Stimulated activated CD4-positive, alpha-beta T cell treated with anti-CD3 and anti-CD28 coated beads, Interleukin-12 subunit alpha, Interleukin-12 subunit beta, amount 100 ng/mL, for 4 hours (primary cell): Measurements from ENCODE around the gene COL6A3.

ENCODE experiments used
- DNase-seq: peaks from one replicate; pipeline ENCODE4 v3.0.0-alpha.2; 2020

Gene COL6A3

GRCh38 chr2:237344942-237345341, 69.0 kb downstream of the COL6A3 start:
- no peak for DNase-seq

GRCh38 chr2:237343993-237344392, 70.0 kb downstream of the COL6A3 start:
- DNase-seq: no peak

GRCh38 chr2:237341872-237342271, 72.1 kb downstream of the COL6A3 start:
- no peak for DNase-seq

GRCh38 chr2:237337586-237337985, 76.4 kb downstream of the COL6A3 start:
- no peak for DNase-seq

DNA sequence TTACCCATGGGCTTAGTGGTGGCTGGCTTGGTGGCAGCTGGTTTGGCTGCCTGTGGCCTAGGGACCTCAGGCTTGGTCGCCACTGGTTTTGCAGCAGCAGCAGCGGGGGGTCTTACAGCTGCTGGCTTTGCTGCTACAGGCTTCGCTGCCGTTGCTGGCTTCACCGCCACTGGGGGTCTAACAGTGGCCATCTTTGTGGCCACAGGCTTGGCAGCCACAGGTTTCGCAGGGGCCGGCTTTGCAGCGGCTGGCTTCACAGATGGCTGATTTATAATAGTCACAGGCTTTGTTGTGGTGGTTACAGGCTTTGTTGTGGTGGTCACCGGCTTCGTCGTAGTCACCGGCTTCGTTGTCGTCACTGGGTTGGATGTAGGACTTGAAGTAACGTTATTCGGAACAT, 77.8 kb downstream of the COL6A3 start:
- no peak for DNase-seq

DNA sequence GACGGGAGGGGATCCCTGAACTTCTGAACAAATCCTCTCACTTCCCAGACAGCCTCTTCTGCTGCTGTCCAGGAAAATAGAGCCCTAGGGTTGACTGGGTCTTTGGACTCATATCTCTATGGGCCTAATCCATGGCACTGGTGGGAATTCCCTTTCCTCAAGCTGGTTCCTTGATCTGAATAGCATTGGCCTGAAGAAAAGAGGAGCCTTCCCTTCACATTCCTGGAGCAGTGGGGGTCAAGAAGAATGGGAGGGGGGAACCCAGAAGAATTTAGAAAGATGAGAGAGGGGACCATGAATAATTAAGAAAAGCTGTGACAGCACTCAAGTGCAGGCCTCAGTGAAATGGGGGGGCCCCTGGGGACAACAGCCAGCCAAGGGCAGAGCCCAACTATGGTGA, 80.2 kb downstream of the COL6A3 start:
- no peak for DNase-seq

DNA sequence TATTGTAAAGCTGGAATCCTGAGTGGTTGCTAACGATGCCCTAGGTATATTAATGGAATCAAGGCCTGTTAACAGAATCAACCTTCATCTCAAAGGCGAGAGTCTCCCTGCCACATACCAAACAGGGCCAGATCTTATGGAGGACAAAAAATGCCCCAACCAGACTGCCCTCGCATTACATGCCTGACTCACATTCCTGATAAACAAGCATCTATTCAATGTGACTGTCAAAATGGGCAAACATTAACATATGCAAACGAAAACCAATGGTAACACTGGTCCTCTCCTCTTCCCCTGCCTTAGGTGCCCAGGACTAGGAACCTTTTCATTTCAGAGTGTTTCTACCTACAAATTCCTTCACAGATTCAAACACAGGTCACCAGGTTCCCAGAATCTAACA, 83.4 kb downstream of the COL6A3 start:
- DNase-seq: no peak

DNA sequence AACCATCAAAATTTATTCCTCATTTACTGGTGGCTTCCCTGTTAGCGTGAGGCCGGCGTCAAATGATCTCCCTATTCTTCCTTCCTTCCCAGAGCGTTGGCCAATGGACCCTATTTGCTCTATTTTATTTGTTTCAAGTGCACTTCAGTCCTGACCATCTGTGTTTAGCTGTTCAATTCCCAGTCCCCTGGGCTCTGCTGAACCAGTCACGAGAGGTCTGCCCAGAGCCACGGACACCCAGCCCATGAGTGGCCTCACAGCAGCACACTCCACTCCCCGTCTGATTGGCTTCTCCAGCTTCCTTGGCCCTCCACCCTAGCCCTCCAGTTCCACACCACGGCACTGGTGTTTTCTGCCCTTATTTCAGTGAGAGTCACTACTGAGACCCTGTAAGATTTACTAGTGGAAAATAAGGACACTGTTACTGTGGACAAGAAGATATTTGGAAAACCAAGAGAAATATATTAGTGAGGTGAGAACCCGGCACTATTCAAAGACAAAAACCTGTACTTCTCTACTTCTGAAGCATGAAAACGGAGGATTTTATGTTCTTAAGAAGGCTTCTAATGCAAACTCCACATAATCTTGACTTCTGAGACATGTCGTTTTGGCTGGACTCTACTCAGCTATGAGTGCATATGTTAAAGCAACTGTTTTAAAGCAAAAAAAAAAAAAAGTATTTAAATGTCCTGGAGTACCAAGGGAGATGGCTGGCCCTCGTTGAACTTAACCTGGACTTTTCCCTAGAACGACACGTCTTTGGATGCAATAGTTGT, 86.6 kb downstream of the COL6A3 start:
- no peak for DNase-seq

DNA sequence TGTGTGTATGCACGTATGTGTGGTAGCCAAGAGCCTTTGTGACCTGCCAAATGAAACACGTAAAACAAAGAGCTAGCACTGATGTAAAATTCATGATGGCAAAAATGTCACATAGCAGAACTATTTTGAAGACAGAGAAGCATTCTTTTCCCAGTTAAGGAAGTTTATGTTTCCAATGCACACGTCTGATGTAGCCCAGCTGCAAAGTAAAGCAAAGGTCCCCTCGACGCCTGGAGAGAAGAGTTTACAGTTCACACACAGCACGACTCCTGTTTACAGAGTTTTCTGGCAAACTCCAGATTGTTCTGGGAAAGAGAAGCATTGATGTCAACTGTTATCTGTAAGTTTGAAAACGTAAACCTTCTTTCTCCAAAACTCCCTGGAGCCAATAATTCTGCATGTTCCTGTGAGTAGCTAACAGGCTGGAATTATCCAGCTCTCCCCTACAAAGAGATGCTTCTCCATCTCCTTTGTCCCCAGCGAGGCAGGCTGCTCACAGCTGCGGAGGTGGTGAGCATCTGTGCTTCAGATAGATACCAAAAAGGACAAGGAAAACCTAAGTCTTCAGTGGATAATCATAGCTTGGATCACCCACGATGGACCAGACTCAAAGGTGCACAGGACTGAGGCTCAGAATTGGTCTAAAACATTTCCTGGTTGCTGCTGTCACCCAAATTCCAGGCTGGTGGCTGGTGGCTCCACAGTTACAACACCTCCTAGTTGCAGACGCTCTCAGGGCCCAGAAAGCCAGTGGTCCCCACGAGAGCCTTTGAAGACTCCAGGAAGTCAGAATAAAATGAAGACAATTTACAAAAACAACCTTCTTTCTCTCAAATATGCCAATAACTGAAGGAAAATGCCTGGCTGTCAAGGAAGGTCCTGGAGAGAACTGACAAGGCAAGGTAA, 87.4 kb downstream of the COL6A3 start:
- DNase-seq: no peak

GRCh38 chr2:237324837-237325236, 89.1 kb downstream of the COL6A3 start:
- no peak for DNase-seq

- DNase-seq: no peak
These were observed 89.5 kb downstream of the COL6A3 start for GRCh38 chr2:237324405-237324831.

GRCh38 chr2:237323656-237324055, 90.3 kb downstream of the COL6A3 start:
- DNase-seq: no peak

GRCh38 chr2:237322564-237322963, 91.4 kb downstream of the COL6A3 start:
- DNase-seq: no peak

DNA sequence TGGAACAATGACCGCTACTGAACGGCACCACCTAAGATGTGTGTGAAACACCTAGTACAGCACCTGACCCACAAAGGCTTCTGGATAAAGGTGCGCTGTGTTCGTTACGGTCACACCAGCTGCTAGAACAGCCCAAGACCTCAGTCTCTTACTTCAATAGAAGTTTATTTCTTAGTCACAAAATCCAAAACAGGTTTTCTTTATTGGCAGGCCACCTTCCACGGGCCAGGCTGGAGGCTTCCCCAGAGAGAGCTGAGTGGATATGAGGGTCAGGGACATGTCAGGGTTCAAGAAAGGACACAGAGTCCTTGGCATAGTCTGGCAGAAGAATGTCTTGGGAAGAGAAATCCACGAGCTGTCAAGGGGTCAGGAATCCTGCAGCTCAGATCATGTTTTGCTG, 92.2 kb downstream of the COL6A3 start:
- DNase-seq: no peak

- DNase-seq: no peak
These were observed 93.0 kb downstream of the COL6A3 start for GRCh38 chr2:237320801-237321560.

- DNase-seq: no peak
These were observed 94.1 kb downstream of the COL6A3 start for GRCh38 chr2:237319887-237320286.

DNA sequence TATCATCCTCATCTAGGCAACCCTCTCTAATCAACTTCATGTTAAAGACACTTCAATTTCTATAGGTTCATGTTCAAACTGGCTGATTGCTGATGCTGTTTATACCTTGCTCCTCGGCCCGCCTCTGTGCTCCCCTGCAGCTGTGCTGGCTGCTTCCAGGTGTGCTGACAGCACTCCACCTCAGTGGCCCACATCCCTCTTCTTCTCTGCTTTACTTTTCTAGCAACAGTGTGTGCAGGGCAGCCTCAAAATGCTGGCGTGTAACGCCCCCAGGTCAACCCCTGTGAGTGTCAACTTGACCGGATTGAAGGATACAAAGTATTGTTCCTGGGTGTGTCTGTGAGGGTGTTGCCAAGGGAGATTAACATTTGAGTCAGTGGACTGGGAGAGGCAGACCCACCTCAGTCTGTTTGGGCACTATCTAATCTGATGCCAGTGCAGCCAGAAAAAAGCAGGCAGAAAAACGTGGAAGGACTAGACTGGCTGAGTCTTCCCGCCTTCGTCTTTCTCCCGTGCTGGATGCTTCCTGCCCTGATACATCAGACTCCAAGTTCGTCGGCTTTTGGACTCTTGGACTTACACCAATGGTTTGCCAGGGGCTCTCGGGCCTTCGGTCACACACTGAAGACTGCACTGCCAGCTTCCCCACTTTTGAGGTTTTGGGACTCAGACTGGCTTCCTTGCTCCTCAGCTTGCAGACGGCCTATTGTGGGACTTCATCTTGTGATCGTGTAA, 94.7 kb downstream of the COL6A3 start:
- DNase-seq: no peak

DNA sequence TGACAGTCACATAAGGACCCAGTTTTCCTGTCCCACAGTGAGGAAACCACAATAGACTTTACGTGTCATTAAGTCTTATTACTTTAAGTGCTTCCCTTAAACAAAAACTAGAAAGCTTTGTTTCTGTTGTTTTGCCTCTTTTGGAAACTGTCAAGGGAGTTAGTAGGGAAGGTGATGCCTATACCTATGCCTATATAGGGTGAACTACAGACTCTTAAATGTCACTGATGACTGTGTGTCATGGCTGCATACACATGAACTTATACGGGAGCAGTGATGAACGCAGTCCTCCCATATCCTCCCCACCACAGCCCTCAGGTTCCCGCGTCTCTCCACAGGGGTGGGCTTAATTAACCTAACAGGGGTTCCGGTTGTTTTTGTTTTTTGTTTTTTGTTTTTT, 97.6 kb downstream of the COL6A3 start:
- DNase-seq: no peak

- no peak for DNase-seq
These were observed 98.1 kb downstream of the COL6A3 start for GRCh38 chr2:237315829-237316225.

DNA sequence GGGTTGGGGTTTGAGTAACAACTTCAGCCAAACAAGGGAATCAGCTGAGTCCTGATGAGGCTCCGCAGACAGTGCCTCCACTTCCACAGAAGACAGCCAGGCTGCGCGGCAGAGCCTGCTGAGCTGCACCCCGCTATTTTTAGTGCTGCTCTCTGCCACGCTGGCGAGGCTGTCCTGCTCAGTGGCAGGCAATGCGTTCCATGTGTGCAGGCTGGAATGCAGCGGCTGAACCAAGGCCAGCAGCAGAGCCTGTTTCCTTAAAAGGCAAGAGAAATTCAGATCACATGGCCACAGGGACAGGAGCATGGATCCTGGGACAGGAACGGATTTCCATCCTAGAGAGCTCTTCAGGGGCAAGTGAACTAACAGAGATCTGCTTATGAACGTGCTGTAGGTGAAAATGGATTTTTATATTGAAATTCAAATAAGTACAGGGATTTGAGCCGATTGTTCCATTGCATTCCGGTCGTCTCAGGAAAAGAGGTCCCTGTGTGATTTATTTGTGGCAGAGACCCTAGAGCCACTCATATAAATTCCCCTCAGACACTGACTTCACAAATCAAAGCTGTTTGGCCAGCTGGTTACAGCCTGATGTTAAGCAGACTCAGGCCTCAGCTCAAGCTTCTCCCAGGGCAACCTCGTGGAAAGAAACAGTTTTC, 98.7 kb downstream of the COL6A3 start:
- no peak for DNase-seq

GRCh38 chr2:237314681-237315080, 99.3 kb downstream of the COL6A3 start:
- no peak for DNase-seq

DNA sequence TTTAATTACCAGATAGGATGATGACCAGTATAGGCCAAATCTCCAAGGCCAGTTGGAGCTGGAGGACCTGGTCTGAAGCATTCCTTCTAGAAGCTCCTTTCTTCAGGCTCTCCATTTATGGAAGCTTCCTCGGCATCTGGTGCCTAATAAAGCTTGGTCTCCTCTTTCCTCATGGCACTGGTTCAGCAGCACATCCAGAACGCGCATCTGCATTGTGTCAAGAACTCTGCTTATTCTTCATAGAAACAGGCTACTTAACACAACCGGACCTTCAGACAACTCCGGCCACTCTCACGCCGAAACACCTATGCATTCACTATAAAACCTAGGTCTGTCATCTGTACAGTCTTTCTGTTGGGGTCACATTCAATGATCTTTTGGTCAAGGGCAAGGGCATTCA, 99.8 kb downstream of the COL6A3 start:
- no peak for DNase-seq
